HG03575 (cell line): Measurements from ENCODE around the gene IMPA2.
A peak's percentile ranks its signal among the peaks of the same experiment; 100 is the strongest.
"Not testable (repeated sequence)": the region's sequence is repeated elsewhere in the genome, so short reads cannot be mapped to it uniquely, and the experiment has no call there.

Experiments used
- ATAC-seq: cut with Tn5 transposase; IDR thresholded peaks from one replicate; pipeline ENCODE4 v1.9.1; 2021; ENCODE audit not compliant: unreplicated experiment, insufficient number of reproducible peaks, low FRiP score; ENCODE audit errors: extremely low read depth

The IMPA2 gene

DNA sequence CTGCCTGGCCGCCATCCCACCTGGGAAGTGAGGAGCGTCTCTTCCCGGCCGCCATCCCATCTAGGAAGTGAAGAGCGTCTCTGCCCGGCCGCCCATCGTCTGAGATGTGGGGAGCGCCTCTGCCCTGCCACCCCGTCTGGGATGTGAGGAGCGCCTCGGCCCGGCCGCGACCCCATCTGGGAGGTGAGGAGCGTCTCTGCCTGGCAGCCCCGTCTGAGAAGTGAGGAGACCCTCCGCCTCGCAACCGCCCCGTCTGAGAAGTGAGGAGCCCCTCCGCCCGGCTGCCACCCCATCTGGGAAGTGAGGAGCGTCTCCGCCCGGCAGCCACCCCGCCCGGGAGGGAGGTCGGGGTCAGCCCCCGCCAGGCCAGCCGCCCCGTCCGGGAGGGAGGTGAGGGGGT lies 21.7 kb upstream of the IMPA2 start:
- ATAC-seq: not testable (repeated sequence)

DNA sequence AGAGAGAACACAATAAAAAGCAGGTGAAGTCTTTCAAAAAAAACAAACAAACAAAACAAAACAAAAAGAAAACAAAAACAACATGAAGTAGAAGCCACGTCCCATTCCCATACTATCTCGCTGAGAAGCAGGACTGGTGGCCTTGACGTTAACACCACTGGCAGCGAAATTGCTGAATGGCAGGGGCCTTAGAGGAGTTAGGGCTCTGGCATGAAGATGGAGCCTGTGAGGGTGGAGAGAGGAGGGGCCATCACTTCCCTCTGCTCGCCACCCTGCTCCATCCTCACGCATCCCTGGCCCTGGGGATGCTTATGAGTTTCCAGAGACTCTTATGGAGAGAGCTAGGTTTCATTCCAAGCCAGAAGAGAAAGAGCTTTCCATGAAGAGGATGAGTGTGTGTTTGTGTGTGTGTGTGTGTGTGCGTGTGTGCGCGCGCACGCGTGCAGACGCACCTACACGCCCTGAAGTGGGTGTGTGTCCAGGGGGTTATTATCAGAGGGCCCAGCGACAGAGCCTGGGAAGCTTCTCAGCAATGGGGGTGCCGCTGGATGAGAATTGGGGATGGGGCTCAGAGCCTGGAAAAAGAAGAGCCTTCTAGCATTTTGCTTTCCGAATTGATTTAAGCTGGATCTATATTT lies 20.4 kb upstream of the IMPA2 start:
- ATAC-seq: no peak

DNA sequence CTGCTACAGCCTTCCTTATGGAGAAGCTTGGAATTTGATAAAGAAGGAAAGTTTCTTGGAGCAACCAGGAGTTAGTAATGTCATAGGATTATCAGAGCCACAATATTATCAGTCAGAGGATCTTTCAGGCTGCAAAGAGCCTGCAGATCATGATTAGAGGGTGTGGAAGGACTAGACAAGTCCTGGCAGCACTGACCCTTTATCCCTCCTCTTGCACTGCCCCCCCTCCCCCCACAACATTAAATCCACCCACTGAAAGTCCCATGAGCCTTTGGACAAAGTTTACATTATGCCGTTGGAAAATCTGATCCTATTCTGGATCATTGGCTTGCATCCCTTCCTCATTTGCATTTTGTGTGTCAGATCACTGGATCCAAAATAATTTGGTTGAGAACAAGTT lies 18.7 kb upstream of the IMPA2 start:
- ATAC-seq: no peak

DNA sequence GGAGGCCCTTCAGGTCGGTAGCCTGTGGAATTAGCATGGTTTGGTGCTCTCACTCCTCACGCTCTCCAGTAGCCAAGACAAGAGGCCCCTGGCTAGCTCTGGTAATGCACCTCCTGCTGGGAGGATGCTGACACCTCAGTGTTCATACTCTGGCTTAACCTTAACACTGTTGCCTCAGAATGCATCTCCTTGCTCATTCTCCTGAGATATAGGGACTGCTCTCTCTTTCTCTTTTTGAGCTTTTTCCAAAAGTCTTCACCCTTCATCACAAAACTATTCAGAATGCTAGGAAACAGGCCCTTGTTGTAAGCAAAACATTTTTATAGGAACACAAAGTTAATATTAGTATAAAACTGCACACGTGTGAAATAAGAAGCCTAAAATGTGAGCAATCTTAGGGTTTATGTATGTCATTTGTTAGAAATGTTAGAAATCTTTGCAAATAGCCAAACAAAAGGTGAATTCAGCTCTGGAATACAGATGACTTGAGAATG lies 17.3 kb upstream of the IMPA2 start:
- no peak for ATAC-seq

DNA sequence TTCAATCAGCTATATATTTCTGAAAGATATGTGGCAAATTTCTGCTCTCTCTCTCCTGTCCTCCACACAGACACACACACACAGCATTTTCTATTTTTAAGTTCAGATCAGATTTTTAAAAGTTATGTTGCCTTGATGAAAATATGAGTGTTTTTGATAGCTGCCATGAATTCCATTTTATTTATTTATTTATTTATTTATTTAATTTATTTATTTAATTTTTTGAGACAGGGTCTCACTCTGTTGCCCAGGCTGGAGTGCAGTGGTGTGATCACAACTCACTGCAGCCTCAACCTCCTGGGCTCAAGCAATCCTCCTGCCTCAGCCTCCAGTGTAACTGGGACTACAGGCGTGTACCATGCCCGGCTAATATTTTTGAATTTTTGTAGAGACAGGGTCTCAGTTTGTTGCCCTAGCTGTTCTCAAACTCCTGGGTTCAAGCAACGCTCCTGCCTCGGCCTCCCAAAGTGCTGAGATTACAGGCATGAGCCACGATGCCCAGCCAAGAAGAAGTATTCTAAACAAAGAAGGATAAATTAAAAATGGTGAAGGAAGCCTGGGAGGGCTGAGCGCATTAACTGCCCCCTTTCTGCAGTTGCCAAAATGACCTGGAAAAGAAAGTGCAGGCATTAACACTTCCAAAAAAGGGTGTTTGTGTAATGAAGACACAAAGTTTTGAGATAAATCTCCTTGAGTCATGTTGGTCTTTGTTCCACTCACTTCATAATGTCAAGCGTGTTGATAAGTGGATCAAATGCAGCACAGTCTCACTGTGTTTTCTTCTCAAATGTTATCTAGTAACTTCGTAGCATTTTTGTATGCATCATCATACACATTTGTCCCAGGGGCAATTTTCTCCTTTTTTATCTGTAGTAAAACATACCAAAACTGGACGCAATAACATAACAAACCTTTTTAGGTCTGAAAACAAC lies 11.1 kb upstream of the IMPA2 start:
- ATAC-seq: no peak

DNA sequence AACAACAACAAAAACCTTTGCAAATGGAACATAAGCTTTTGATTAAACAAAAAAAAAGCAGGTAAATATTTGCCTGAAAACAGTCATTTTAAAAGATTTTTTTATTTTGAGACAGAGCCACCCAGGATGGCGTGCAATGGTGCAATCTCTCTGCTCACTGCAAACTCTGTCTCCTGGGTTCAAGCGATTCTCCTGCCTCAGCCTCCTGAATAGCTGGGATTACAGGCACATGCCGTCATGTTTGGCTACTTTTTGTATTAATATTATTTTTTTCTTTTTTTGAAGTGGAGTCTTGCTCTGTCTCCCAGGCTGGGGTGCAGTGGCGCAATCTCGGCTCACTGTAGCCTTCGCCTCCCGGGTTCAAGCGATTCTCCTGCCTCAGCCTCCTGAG lies 10.5 kb upstream of the IMPA2 start:
- not testable (repeated sequence) for ATAC-seq

DNA sequence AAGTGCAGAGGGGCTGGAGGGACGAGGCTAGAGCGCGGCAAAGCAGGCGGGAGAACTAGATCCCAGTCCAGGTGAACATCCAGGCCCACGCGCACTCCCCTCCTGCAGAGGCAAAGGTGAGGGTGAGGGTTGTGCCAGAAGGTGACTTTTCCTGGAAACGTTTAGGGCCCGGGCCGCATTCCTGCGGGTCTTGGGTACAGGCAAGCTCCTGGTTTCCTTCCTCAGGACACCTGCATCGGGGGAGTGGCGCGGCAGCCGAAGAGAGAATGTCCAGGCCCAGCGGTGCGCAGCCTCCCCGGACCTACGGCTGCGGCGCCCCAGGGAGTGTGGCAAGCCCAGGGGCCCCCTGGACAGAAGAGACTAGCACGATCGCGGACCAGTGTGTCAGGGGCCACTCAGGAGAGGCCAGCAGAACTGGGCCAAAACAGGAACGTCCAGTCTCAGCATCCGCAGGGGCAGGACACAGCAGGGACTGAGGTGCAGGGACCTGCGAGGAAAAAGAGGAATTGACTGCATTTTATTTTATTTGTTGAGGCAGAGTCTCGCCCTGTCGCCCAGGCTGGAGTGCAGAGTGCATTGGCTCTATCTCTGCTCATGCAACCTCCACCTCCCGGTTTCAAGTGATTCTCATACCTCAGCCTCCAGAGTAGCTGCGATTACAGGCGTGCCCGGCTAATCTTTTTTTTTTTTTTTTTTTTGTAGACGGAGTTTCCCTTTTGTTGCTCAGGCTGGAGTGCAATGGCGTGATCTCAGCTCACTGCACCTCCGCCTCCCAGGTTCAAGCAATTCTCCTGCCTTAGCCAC lies 8.7 kb upstream of the IMPA2 start:
- ATAC-seq: no peak

DNA sequence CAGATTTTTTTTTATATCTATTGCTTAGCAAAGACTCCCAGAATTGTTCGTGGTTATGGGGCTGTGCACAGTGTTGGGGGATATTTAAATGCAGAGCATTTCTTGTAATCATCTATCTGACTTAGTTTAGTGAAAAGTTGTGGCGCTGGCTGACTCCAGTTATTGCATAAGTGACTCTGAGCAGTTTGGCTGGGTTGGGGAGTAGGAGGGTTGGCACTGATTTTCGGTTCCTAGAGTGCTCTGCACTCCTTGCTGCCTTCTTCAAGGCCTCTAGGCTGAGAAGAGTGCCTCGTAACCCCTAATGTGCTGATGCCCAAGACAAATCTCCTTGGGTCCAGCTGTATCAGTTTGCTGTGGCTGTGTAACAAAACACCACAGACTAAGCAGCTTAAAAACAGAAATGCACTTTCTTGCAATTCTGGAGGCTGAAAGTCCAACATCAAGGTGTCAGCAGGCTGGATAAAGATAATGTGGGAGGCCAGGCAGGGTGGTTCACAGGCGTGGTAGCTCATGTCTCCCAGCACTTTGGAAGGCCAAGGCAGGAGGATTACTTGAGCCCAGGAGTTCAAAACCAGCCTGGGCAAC lies 6.5 kb upstream of the IMPA2 start:
- ATAC-seq: no peak

DNA sequence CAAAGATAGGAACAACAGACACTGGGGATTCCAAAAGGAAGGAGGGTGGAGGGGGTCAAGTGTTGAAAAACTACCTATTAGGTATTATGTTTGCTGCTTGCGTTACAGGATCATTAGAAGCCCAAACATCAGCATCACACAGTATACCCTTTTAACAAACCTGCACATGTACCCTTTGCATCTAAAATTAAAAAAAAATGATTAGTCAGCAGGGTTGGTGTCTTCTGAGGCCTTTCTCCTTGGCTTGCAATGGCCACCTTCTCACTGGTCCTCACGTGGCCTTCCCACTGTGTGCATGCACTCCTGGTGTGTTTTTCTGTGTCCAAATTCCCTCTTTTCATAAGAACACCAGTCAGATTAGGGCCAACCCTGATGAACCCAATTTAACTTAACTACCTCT lies 5.6 kb upstream of the IMPA2 start:
- ATAC-seq: no peak

DNA sequence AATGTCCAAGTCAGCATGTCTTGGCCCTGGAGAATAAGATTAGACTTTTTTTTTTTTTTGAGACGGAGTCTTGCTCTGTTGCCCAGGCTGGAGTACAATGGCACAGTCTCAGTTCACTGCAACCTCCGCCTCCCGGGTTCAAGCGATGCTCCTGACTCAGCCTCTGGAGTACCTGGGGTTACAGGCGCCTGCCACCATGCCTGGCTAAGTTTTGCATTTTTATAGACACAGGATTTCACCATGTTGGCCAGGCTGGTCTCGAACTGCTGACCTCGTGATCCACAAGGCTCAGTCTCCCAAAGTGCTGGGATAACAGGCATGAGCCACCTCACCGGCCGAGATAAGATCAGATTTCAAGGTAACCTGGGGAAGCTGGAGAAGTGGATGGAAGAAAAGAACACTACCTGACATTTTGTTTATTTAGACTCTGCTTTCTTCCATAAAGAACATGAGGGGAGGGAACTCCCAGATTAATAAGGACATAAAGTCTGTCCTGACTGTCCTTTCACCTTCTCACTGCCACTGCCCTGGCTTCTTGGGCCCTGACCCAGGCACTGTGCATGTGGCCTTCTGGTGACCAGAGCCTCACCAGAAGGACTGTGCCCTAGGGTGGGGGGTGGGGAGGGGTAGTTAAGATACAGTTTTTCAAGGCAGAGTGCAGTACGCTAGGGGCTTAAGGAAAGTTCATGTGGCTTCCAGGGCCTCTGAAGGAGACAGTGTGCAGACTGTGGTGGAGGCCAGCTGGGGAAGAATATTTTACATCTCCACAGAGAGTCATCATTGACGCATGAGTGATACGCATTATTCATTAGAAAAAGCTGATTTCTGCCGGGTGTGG lies 4.8 kb upstream of the IMPA2 start:
- ATAC-seq: no peak

DNA sequence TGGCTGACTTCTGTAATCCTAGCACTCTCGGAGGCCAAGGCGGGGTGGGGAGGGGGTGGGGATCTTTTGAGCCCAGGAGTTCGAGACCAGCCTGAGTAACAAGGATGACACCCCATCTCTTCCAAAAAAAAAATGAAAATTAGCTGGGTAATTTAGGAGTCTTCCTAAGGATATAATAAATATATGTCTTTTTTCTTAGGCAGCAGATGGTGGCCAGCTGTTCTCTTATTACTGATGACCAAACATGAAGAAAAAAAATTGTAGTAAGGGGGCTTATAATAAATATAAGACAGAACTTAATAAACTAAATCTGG lies 4.2 kb upstream of the IMPA2 start:
- ATAC-seq: no peak

DNA sequence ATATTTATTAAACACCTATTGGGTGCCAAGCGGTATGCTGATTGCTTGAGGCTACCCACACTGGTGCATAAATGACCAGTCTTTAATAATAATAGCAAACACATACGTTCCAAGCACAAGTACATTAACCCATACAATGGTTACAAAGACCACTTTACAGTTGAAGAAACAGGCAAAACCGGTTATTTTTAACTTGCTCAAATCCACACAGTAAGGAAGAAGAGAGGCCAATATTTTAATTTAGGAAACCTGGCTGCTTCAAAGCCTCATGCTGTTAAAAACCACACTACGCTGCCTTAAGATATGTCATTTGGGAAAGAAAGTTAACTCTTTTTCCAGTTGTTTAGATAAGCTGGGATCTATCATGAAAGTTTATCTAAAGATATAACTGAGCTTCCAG lies 2.4 kb upstream of the IMPA2 start:
- ATAC-seq: no peak

DNA sequence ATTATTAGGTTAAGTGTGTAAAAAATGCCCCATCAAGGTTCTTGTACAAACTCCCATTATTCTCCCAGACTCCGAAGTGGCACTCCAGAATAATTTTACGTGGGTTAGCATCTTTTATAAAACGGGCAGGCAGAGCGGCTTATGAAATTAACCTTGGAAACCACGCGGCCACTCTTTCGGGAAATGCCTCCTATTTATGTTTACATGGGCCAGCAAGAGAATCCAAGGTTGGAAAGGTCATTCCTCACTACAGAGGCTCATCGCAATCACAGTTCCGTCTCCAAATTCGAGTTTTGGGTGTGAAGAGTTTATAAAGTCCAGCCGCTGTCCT lies 1.2 kb upstream of the IMPA2 start:
- ATAC-seq: no peak

DNA sequence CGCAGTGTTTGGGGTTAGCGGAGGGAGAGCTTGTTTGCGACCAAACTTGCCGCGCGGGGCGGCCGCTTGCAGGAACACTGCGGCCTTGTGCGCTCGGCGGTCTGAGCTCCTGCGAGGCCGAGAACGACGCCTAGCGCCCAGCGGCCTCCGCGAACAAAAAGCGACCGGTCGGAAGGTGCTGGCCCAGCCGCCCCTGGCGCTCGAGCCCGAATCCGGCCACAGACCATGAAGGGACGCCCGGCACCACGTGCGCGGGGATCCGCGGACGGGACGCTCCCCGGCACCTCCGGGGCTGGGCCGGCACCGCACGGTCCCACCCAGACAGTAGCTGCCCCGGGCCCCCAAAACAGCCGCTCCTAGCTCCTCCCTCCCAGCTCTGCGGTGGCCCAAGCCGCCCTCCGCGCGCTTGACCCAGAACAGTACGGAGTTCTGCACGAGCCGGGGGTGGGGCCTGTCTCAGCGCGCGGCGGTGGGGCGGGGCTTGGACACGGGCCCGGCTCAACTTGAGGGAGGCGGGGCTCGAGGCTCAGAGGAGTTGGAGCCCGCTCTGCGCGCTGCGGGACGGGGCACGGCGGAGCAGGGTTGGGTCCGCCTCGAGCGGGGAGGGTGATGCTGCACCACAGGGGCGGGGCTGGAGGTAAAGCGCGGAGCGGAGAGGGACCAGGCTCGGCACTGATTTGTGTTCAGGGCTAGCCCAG lies 664 bp upstream of the IMPA2 start:
- peak; percentile 72 for ATAC-seq

DNA sequence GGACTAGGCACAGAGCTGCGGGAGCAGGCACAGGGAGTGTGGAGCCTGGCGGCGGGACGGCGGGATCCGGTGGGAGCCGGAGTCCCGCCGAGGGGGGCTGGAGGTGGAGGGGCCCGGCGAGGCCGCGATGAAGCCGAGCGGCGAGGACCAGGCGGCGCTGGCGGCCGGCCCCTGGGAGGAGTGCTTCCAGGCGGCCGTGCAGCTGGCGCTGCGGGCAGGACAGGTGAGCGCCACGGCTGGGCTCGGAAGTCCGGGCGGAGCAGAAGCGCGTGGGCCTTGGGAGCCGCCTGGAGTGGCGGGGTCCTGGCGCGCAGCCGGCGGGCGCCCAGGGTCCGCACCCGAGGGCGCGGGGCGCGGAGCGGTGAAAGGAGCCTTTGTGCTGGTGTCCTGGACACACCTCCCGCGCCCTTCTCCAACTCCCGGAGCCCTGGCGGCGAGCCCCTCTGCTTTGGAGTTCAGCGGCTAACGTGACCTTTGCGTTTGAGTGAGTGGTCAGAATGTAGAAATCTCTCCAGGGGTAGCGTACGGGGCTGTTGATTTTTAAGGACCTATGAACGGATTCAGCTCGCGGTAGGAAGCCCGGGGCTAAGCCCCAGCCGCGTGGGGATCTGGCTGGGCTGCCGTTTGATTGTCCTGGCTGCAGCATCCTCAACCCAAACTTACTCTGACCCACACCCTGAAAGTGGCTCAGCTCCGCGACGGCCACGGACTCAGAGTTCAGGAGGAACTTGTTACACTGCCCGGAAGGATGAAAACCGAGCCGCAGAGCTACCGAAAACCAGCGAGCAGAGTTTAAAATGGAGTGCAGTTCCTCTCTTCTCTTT lies 448 bp downstream of the IMPA2 start:
- ATAC-seq: no peak

DNA sequence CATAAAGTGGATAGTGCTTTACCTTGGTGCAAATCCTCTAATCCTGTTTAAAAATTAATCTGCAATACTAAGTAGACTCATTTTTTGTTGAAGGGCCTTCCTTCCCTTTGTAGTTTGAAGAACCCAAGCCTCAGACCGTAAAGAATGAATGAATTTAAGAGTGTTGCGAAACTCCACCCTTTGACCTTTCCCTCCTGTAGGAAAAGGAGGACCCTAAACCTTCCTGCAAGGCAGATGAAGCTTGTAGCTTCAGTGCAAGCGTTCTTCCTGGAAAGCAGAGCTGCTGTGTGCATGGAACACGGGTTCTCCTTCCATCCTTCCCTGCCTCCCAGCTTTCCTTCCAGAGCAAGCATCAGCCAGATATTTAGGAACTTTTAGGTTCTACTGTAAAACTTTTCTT lies 1.7 kb downstream of the IMPA2 start:
- ATAC-seq: no peak

DNA sequence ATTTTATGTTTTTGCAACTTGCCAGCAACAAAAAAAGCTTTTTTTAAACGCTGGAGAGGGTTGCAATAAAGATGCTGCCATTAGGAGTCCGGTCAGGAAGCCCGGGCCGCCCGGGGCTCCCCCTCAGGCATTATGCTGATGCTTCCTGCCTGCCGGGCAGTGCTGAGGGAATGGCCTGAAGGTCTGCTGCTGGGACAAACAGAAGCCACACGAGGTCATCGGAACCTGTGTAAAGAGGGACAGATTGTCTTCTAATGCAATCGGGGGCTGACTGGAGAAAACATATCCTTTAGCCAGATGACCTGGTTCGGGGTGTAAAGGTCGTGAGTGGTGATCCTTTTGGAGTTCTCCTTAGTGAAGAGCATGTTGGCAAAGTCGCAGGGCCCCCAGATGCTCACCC lies 2.3 kb downstream of the IMPA2 start:
- no peak for ATAC-seq
